Ishikawa (cell line): ENCODE measurements around the gene HNRNPM.

ENCODE experiments used
- CREB1 ChIP-seq: IDR thresholded peaks from 2 replicates; pipeline ENCODE4 v1.6.1; 2012; ENCODE audit warnings: low read depth
- EGR1 ChIP-seq: IDR thresholded peaks from 2 replicates; pipeline ENCODE4 v1.6.1; 2012
- EP300 ChIP-seq: IDR thresholded peaks from 2 replicates; pipeline ENCODE4 v1.6.1; 2012; ENCODE audit warnings: borderline replicate concordance
- FOXM1 ChIP-seq: IDR thresholded peaks from 2 replicates; pipeline ENCODE4 v1.6.1; 2012; ENCODE audit warnings: low read depth, borderline replicate concordance
- NFIC ChIP-seq: IDR thresholded peaks from 2 replicates; pipeline ENCODE4 v1.6.1; 2012
- RAD21 ChIP-seq: IDR thresholded peaks from 2 replicates; pipeline ENCODE4 v1.6.1; 2012; ENCODE audit warnings: low read depth
- REST ChIP-seq: IDR thresholded peaks from 2 replicates; pipeline ENCODE4 v1.6.1; 2012; ENCODE audit warnings: low read depth, mild to moderate bottlenecking
- TCF12 ChIP-seq: IDR thresholded peaks from 2 replicates; pipeline ENCODE4 v1.6.1; 2012; ENCODE audit warnings: low read depth
- YY1 ChIP-seq: IDR thresholded peaks from 2 replicates; pipeline ENCODE4 v1.6.1; 2012; ENCODE audit warnings: low read depth
- ZBTB7A ChIP-seq: IDR thresholded peaks from 2 replicates; pipeline ENCODE4 v1.6.1; 2012; ENCODE audit warnings: low read depth
- TF ChIP-seq, protein P1 (sequence below): IDR thresholded peaks from 2 replicates; pipeline ENCODE4 v1.6.1; 2012

GRCh38 chr19:8525401-8525684 is 80.6 kb downstream of the HNRNPM start:
- TF ChIP-seq REST: no peak
- TF ChIP-seq EP300: no peak
- TF ChIP-seq YY1: no peak
- TF ChIP-seq NFIC: no peak
- TF ChIP-seq TCF12: 0 out of 2 replicates have a peak, but pooled peaks have one; percentile 7
- TF ChIP-seq RAD21: no peak
- no peak; the same call in 1 of the 2 replicates for TF ChIP-seq CREB1
- peak; percentile 42; the same call in 1 of the 2 replicates for TF ChIP-seq ZBTB7A
- TF ChIP-seq EGR1: no peak
- TF ChIP-seq, protein P1, sequence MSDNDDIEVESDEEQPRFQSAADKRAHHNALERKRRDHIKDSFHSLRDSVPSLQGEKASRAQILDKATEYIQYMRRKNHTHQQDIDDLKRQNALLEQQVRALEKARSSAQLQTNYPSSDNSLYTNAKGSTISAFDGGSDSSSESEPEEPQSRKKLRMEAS: no peak
- TF ChIP-seq FOXM1: no peak
